Lung (tissue), 12 donors: ENCODE measurements around the gene MICALL1. TPM values are rescaled to one million over a fixed set of nuclear protein-coding genes. Genes with fewer than 3 reads are reported as not detected.

Experiments used
- ATAC-seq: fragments of 200-7000 bp; cut with Tn5 transposase; one replicate; pipeline ENCODE4 v1.9.1; 2020; ENCODE audit warnings: moderate number of reproducible peaks; ENCODE audit not compliant: insufficient read depth, low FRiP score
- DNase-seq, 3 donors: peaks; one replicate each; pipeline ENCODE4 v3.0.0-alpha.2; 2013 to 2017
- H3K27ac ChIP-seq, 2 donors: one replicate each; pipeline ENCODE4 v1.5.1; 2013; ENCODE audit warnings: mild to moderate bottlenecking in 2 of 2, moderate library complexity in 2 of 2, control low read depth in 1 of 2, inconsistent platforms in 1 of 2, low read depth in 1 of 2, low read length in 1 of 2
- H3K27me3 ChIP-seq, 3 donors: one replicate each; pipeline ENCODE4 v1.5.1; 2013; ENCODE audit warnings: low read length in 2 of 3; ENCODE audit not compliant: control insufficient read depth in 3 of 3, insufficient read depth in 3 of 3
- H3K36me3 ChIP-seq, 4 donors: one replicate each; pipeline ENCODE4 v1.5.1; 2013; ENCODE audit warnings: low read length in 4 of 4, mild to moderate bottlenecking in 1 of 4, moderate library complexity in 1 of 4; ENCODE audit not compliant: control insufficient read depth in 4 of 4, insufficient read depth in 4 of 4
- H3K4me1 ChIP-seq, 5 donors: one replicate each; pipeline ENCODE4 v1.5.1; 2013; ENCODE audit warnings: low read length in 5 of 5, mild to moderate bottlenecking in 2 of 5, moderate library complexity in 1 of 5; ENCODE audit not compliant: control insufficient read depth in 5 of 5, insufficient read depth in 5 of 5
- H3K4me3 ChIP-seq: one replicate; pipeline ENCODE4 v1.5.1; 2013; ENCODE audit warnings: mild to moderate bottlenecking, control low read depth, moderate library complexity
- H3K9ac ChIP-seq, 2 donors: one replicate each; pipeline ENCODE4 v1.5.1; 2013; ENCODE audit warnings: low read length in 2 of 2, control low read depth in 1 of 2; ENCODE audit not compliant: insufficient read depth in 1 of 2
- H3K9me3 ChIP-seq, 4 donors: one replicate each; pipeline ENCODE4 v1.5.1; 2013; ENCODE audit warnings: low read length in 3 of 4, mild to moderate bottlenecking in 1 of 4, moderate library complexity in 1 of 4; ENCODE audit not compliant: control insufficient read depth in 4 of 4, insufficient read depth in 3 of 4
- WGBS, 2 donors: extraction: QIAGEN DNeasy Blood & Tissue Kit; methylation state at CpG; one replicate each; pipeline ENCODE4 v1.1.7; 2013; 5-methylcytosine and 5-hydroxymethylcytosine counted together
- polyA plus RNA-seq, 2 donors: library from polyadenylated mRNA; stranded (reverse); fragments of 200-250 nt; gene quantifications; one replicate each; pipeline ENCODE4 v1.2.1, GENCODE V29; 2013
- total RNA-seq, 2 donors: library from RNA; depleted of rRNA in 1 of 2; stranded (reverse); fragments of >200 nt in 1 of 2; gene quantifications; one replicate each; pipeline ENCODE4 v1.2.1, GENCODE V29; 2014 to 2021
- TF ChIP-seq, protein P1 (sequence below): IDR thresholded peaks from 2 replicates; pipeline ENCODE4 v1.5.1; 2012; ENCODE audit warnings: mild to moderate bottlenecking; ENCODE audit errors: control extremely low read depth, extremely low read depth
- donor health status: control.
- donor health status: control.
- donor health status: Bipolar disorder and iron deficiency.
- donor health status: healthy.
- donor health status: DM: yes; HTN: yes; CAD: no.

The MICALL1 gene
- total and polyA plus RNA-seq, 4 donors = 12.9 to 29.1 (median 17.5) TPM

DNA sequence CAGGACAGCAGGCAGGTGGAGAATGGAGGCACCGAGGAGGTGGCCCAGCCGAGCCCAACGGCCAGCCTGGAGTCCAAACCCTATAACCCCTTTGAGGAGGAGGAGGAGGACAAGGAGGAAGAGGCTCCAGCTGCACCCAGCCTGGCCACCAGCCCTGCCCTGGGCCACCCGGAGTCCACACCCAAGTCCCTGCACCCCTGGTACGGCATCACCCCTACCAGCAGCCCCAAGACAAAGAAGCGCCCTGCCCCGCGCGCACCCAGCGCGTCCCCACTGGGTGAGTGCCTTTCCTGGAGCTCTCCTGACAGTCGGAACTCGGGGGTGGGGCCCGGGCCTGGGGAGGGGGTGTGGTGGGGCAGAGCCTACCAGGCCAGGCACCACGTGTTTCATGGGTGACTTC lies 19.7 kb downstream of the MICALL1 start:
- Histone ChIP-seq H3K27me3 (peaks cover 0 to 6% (median 0%) of the 10 kb centered on the region in 3 donors), H3K9ac (no peak overlapping the region), H3K9me3 (no peaks in the 10 kb centered on the region), H3K4me1 (peaks cover 0 to 5% (median 0%) of the 10 kb centered on the region in 5 donors), H3K4me3 (no peak overlapping the region), H3K36me3 (peaks cover 10 to 55% (median 15%) of the 10 kb centered on the region in 4 donors), H3K27ac (no peak overlapping the region)
- ATAC-seq (no peak), DNase-seq (no peak)
- 91 to 94% methylated on average over 13 to 15 of the region's 15 CpGs for WGBS, 2 donors
- TF ChIP-seq, protein P1, sequence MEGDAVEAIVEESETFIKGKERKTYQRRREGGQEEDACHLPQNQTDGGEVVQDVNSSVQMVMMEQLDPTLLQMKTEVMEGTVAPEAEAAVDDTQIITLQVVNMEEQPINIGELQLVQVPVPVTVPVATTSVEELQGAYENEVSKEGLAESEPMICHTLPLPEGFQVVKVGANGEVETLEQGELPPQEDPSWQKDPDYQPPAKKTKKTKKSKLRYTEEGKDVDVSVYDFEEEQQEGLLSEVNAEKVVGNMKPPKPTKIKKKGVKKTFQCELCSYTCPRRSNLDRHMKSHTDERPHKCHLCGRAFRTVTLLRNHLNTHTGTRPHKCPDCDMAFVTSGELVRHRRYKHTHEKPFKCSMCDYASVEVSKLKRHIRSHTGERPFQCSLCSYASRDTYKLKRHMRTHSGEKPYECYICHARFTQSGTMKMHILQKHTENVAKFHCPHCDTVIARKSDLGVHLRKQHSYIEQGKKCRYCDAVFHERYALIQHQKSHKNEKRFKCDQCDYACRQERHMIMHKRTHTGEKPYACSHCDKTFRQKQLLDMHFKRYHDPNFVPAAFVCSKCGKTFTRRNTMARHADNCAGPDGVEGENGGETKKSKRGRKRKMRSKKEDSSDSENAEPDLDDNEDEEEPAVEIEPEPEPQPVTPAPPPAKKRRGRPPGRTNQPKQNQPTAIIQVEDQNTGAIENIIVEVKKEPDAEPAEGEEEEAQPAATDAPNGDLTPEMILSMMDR = no peak

DNA sequence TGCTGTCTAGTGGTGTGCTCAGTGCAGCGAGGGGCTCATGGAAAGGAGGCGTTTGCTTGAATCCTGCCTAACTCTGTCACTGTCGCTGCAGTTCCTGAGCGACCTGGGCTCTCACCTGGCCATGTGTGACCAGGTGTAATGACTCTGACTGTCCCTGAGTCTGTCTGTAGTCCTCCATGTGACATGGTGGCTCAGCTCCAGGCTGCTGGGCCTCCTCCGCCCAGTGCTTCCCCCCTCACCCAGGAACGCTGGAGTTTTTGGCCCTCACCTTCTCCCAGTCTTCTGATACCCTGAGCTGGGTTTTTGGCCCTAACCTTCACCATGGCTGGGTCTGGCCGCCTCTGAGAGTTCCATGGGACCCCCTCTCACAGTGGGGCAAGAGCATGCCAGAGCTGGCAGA lies 20.3 kb downstream of the MICALL1 start:
- DNase-seq (no peak), ATAC-seq (no peak)
- no peak overlapping the region for H3K4me3 ChIP-seq
- no peak overlapping the region for H3K27ac ChIP-seq
- peaks cover 10 to 55% (median 15%) of the 10 kb centered on the region in 4 donors for H3K36me3 ChIP-seq
- 93 to 96% methylated on average over 7 of the region's 7 CpGs for WGBS, 2 donors
- TF ChIP-seq, protein P1 = no peak
- no peak overlapping the region for H3K9ac ChIP-seq
- H3K27me3 ChIP-seq = peaks cover 0 to 6% (median 0%) of the 10 kb centered on the region in 3 donors
- H3K9me3 ChIP-seq = no peaks in the 10 kb centered on the region
- peaks cover 0 to 7% (median 0%) of the 10 kb centered on the region in 5 donors for H3K4me1 ChIP-seq

DNA sequence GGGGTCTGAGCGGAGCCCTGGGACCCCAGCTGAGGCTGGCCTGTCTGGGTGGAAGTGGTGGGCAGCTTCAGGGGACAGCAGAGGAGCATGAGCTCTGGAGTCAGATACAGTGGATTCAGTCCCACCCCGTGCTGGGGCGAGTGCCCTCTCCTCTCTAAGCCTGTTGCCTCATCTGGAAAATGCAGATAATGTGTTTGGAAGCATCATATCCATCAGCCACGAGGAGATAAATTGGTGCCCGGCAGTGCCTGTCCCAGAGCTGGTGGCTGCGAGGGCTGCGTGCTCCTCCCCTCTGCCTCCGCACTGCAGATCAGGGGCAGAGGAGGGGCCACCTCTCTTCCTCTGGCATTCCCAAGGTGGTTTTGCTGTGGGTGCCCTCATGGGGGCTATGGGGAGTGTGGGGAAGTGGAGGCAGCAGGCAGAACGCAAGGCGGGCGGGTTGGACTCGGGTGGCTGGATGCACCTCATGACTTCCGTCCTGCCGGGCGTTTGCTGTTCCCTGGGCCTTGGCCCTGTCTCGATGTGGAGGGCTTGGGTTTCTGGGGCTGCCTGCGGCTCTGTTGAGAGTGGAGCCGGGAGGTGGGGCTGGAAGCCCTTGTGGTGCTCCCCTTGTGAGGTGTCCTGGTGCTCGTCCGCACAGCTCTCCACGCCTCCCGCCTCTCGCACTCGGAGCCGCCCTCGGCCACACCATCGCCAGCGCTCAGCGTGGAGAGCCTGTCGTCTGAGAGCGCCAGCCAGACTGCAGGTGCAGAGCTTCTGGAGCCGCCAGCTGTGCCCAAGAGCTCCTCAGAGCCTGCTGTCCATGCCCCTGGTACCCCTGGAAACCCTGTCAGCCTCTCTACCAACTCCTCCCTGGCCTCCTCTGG lies 20.9 kb downstream of the MICALL1 start:
- H3K9ac ChIP-seq = no peak overlapping the region
- 95 to 97% methylated on average over 31 to 32 of the region's 32 CpGs for WGBS, 2 donors

More for the DNA sequence above, 20.9 kb downstream of the MICALL1 start:
- Histone ChIP-seq H3K27ac (no peak overlapping the region), H3K9me3 (no peaks in the 10 kb centered on the region), H3K27me3 (peaks cover 0 to 6% (median 0%) of the 10 kb centered on the region in 3 donors), H3K36me3 (peaks cover 10 to 51% (median 15%) of the 10 kb centered on the region in 4 donors), H3K4me1 (peaks cover 0 to 7% (median 0%) of the 10 kb centered on the region in 5 donors), H3K4me3 (no peak overlapping the region)
- no peak for DNase-seq
- no peak for ATAC-seq
- TF ChIP-seq, protein P1 = no peak
